ENCODE results near the gene COL2A1.

GRCh38 chr12:48017496-48017895, 13.2 kb upstream of the COL2A1 start:
- TF ChIP-seq CTCF (IDR thresholded peaks at IDR 0.05; ENCODE audit: low read depth, low read length) = no peak
- TF ChIP-seq EZH2phosphoT487 (IDR thresholded peaks at IDR 0.05; ENCODE audit: low read depth) = no peak
